H1 (cell line): ENCODE measurements around the gene KCNC3. TPM values are rescaled to one million over a fixed set of nuclear protein-coding genes. Genes with fewer than 3 reads are reported as not detected.

ENCODE experiments used
- CTCF ChIA-PET: fragments of 300-600 bp; sonication (Branson Sonifier 250); formaldehyde crosslinking; loops from one replicate; lab custom pipeline; 2021; ENCODE audit not compliant: partially characterized antibody; lab: Charles Lee
- POLR2A ChIA-PET: fragments of 300-600 bp; sonication (Branson Sonifier 250); formaldehyde crosslinking; loops from one replicate; lab custom pipeline; 2021; ENCODE audit warnings: inconsistent platforms; ENCODE audit not compliant: partially characterized antibody; lab: Charles Lee
- DNase-seq, 2 experiments: peaks; one replicate each; pipeline versions ENCODE4 v3.0.0 to v3.0.0-alpha.2; 2010 to 2022; ENCODE audit warnings: low spot score in 2 of 2, low read depth in 1 of 2, mixed read lengths in 1 of 2
- FAIRE-seq: peaks from 2 replicates; lab custom pipeline; 2011; peaks lifted over from hg19 to GRCh38; lab: Jason Lieb, UNC
- H2AFZ ChIP-seq: 2 replicates; pipeline ENCODE4 v1.8.1; 2012; ENCODE audit warnings: low read length, inconsistent platforms
- H2AK5ac ChIP-seq: 2 replicates; pipeline ENCODE4 v1.6.1; 2013; ENCODE audit warnings: low read depth, low read length
- H2BK120ac ChIP-seq: replicated peaks from 2 replicates; pipeline ENCODE3; 2013; ENCODE audit warnings: low read depth, low read length, inconsistent platforms
- H2BK12ac ChIP-seq: 2 replicates; pipeline ENCODE4 v1.6.1; 2013; ENCODE audit warnings: low read depth, low read length
- H2BK15ac ChIP-seq: 2 replicates; pipeline ENCODE4 v1.6.1; 2013; ENCODE audit warnings: low read length
- H2BK20ac ChIP-seq: 2 replicates; pipeline ENCODE4 v1.6.1; 2013; ENCODE audit warnings: low read length
- H2BK5ac ChIP-seq: 2 replicates; pipeline ENCODE4 v1.6.1; 2013; ENCODE audit warnings: low read depth, low read length
- H3K14ac ChIP-seq: 2 replicates; pipeline ENCODE4 v1.6.1; 2013; ENCODE audit warnings: inconsistent platforms; ENCODE audit not compliant: insufficient read length
- H3K18ac ChIP-seq: 2 replicates; pipeline ENCODE4 v1.6.1; 2013; ENCODE audit warnings: low read length; ENCODE audit errors: extremely low read depth
- H3K23ac ChIP-seq: 2 replicates; pipeline ENCODE4 v1.6.1; 2013; ENCODE audit warnings: inconsistent platforms; ENCODE audit not compliant: insufficient read length
- H3K23me2 ChIP-seq: 2 replicates; pipeline ENCODE4 v1.6.1; 2013; ENCODE audit warnings: low read depth, low read length
- H3K27ac ChIP-seq: 2 replicates; pipeline ENCODE4 v1.6.1; 2011; ENCODE audit warnings: low read depth, low read length, inconsistent platforms
- H3K27me3 ChIP-seq, 4 experiments: replicated peaks in 1 of 4; 1 replicate in 1 of 4; 2 replicates in 3 of 4; pipeline versions ENCODE4 v1.6.1 to v1.8.1; 2011 to 2013; ENCODE audit warnings: low read length in 3 of 4, mild to moderate bottlenecking in 3 of 4, inconsistent platforms in 2 of 4, mixed read lengths in 2 of 4, moderate library complexity in 1 of 4; ENCODE audit not compliant: control insufficient read depth in 3 of 4, insufficient read depth in 3 of 4; ENCODE audit errors: extremely low read depth in 1 of 4
- H3K36me3 ChIP-seq, 4 experiments: 2 replicates each; pipeline versions ENCODE4 v1.6.1 to v1.8.1; 2011 to 2013; ENCODE audit warnings: mild to moderate bottlenecking in 4 of 4, low read length in 3 of 4, moderate library complexity in 2 of 4, control low read depth in 1 of 4, inconsistent platforms in 1 of 4; ENCODE audit not compliant: insufficient read depth in 4 of 4, control insufficient read depth in 2 of 4
- H3K4ac ChIP-seq: replicated peaks from 2 replicates; pipeline ENCODE3; 2013; ENCODE audit warnings: low read length, low read depth, mixed read lengths, inconsistent platforms; ENCODE audit not compliant: insufficient read length
- H3K4me1 ChIP-seq, 4 experiments: replicated peaks in 1 of 4; 1 replicate in 1 of 4; 2 replicates in 3 of 4; pipeline versions ENCODE4 v1.6.1 to v1.8.1; 2011 to 2013; ENCODE audit warnings: low read length in 3 of 4, inconsistent platforms in 2 of 4, mixed read lengths in 1 of 4; ENCODE audit not compliant: insufficient read depth in 4 of 4, control insufficient read depth in 3 of 4
- H3K4me2 ChIP-seq, 2 experiments: 2 replicates each; pipeline versions ENCODE4 v1.6.1 to v1.8.1; 2011 to 2013; ENCODE audit warnings: low read depth in 2 of 2, low read length in 2 of 2, control low read depth in 1 of 2, inconsistent platforms in 1 of 2, mild to moderate bottlenecking in 1 of 2; ENCODE audit not compliant: insufficient read depth in 1 of 2
- H3K4me3 ChIP-seq, 4 experiments: fragments of 200-600, 300-600 bp in 1 of 4; sonication (generic), shearing (Covaris generic), sonication (Bioruptor Twin) in 1 of 4; 2 replicates each; pipeline versions ENCODE4 v1.5.1 to v1.8.1; 2011 to 2016; ENCODE audit warnings: low read length in 4 of 4, low read depth in 3 of 4, control low read depth in 2 of 4, inconsistent platforms in 2 of 4, mild to moderate bottlenecking in 2 of 4, mixed read lengths in 1 of 4, moderate library complexity in 1 of 4; ENCODE audit not compliant: insufficient read depth in 2 of 4; ENCODE audit errors: extremely low read depth in 1 of 4
- H3K56ac ChIP-seq: replicated peaks from 2 replicates; pipeline ENCODE3; 2013; ENCODE audit warnings: low read depth, mild to moderate bottlenecking, mixed read lengths, low read length, inconsistent platforms; ENCODE audit not compliant: insufficient read length
- H3K79me1 ChIP-seq: 2 replicates; pipeline ENCODE4 v1.6.1; 2013; ENCODE audit warnings: low read depth, low read length, control low read depth
- H3K79me2 ChIP-seq, 2 experiments: 2 replicates each; pipeline versions ENCODE4 v1.6.1 to v1.8.1; 2012 to 2013; ENCODE audit warnings: low read length in 2 of 2, mild to moderate bottlenecking in 2 of 2, inconsistent platforms in 1 of 2; ENCODE audit not compliant: insufficient read depth in 2 of 2, control insufficient read depth in 1 of 2
- H3K9ac ChIP-seq, 4 experiments: replicated peaks in 1 of 4; 1 replicate in 1 of 4; 2 replicates in 3 of 4; pipeline versions ENCODE4 v1.6.1 to v1.8.1; 2011 to 2013; ENCODE audit warnings: low read depth in 3 of 4, low read length in 3 of 4, control low read depth in 2 of 4, mild to moderate bottlenecking in 2 of 4, moderate library complexity in 2 of 4, inconsistent platforms in 1 of 4; ENCODE audit errors: extremely low read depth in 1 of 4
- H3K9me3 ChIP-seq, 2 experiments: 2 replicates each; pipeline versions ENCODE4 v1.6.1 to v1.8.1; 2012 to 2013; ENCODE audit warnings: mild to moderate bottlenecking in 2 of 2, moderate library complexity in 2 of 2, control low read depth in 1 of 2, inconsistent platforms in 1 of 2, low read depth in 1 of 2, low read length in 1 of 2, mixed read lengths in 1 of 2; ENCODE audit not compliant: insufficient read depth in 2 of 2
- H4K20me1 ChIP-seq, 2 experiments: replicated peaks in 1 of 2; 2 replicates each; pipeline versions ENCODE3 to v1.8.1; 2011 to 2013; ENCODE audit warnings: inconsistent platforms in 2 of 2, low read length in 2 of 2, mild to moderate bottlenecking in 1 of 2; ENCODE audit not compliant: insufficient read depth in 2 of 2, control insufficient read depth in 1 of 2
- H4K5ac ChIP-seq: 2 replicates; pipeline ENCODE4 v1.6.1; 2013; ENCODE audit warnings: low read length, low read depth, mixed read lengths, inconsistent platforms; ENCODE audit not compliant: insufficient read length
- H4K8ac ChIP-seq: 2 replicates; pipeline ENCODE4 v1.8.0; 2013; ENCODE audit warnings: mild to moderate bottlenecking, moderate library complexity, low read length, inconsistent platforms; ENCODE audit not compliant: insufficient read depth; ENCODE audit errors: extremely low read depth
- H4K91ac ChIP-seq: replicated peaks from 2 replicates; pipeline ENCODE3; 2013; ENCODE audit warnings: low read length, mixed read lengths, inconsistent platforms; ENCODE audit not compliant: insufficient read length
- EZH2 ChIP-seq: fragments of 200-600 bp; sonication (generic); IDR thresholded peaks from 2 replicates; pipeline ENCODE4 v1.7.1; 2012; ENCODE audit warnings: low read depth, mild to moderate bottlenecking, moderate library complexity, low read length, inconsistent platforms; ENCODE audit not compliant: severe bottlenecking
- KDM1A ChIP-seq: fragments of 200-600, 300-600 bp; sonication (generic); IDR thresholded peaks from 2 replicates; pipeline ENCODE4 v1.7.1; 2016; ENCODE audit warnings: mild to moderate bottlenecking, low read length, borderline replicate concordance
- POLR2AphosphoS5 ChIP-seq: IDR thresholded peaks from 2 replicates; pipeline ENCODE4 v1.6.1; 2011; ENCODE audit warnings: low read depth, low read length
- POU5F1 ChIP-seq: IDR thresholded peaks from 2 replicates; pipeline ENCODE4 v1.6.1; 2011; ENCODE audit warnings: low read depth, mild to moderate bottlenecking, low read length, moderate library complexity
- RNF2 ChIP-seq: fragments of 200-900, 300-1000 bp; sonication (generic); IDR thresholded peaks from 2 replicates; pipeline ENCODE4 v1.7.1; 2016; ENCODE audit warnings: borderline replicate concordance, low read depth, mild to moderate bottlenecking, antibody characterized with exemption, low read length; ENCODE audit not compliant: poor library complexity, severe bottlenecking; ENCODE audit errors: missing control alignments
- SUZ12 ChIP-seq: fragments of 200-600 bp; sonication (generic); IDR thresholded peaks from 2 replicates; pipeline ENCODE4 v1.6.1; 2012; ENCODE audit warnings: mild to moderate bottlenecking, inconsistent platforms, low read length, moderate library complexity, mixed read lengths
- WGBS, 2 experiments: shearing (Covaris generic) in 1 of 2; methylation state at CpG; one replicate each; pipeline versions ENCODE4 v1.1.6 to v1.1.7; 2013 to 2015; ENCODE audit warnings: low lambda C conversion rate in 2 of 2, mixed read lengths in 2 of 2, inconsistent platforms in 1 of 2, low coverage in 1 of 2, missing lambda C conversion rate in 1 of 2; ENCODE audit not compliant: insufficient replicate concordance in 2 of 2, insufficient coverage in 1 of 2, insufficient read length in 1 of 2; ENCODE audit errors: extremely low coverage in 1 of 2, missing lambda C conversion rate in 1 of 2; 5-methylcytosine and 5-hydroxymethylcytosine counted together
- polyA plus RNA-seq, 7 experiments: library from polyadenylated mRNA; depleted of rRNA in 3 of 7; stranded (reverse) in 5 of 7; unstranded in 2 of 7; fragments of >200 nt in 5 of 7; fragments of 200-250 nt in 2 of 7; gene quantifications; 1 replicate in 5 of 7; 2 replicates in 1 of 7; 4 replicates in 1 of 7; pipeline versions ENCODE4 v1.2.1 to v1.2.3, GENCODE V29; 2011 to 2013; ENCODE audit warnings: missing spikeins in 2 of 7, mixed read lengths in 2 of 7
- total RNA-seq: library from RNA; stranded (reverse); fragmentation: NEBNext Ultra II Directional; extraction: Animal tissue kit (Norgen Biotek cat#: 25700); gene quantifications from 2 replicates; pipeline ENCODE4 v1.2.1, GENCODE V29; 2021
- TF ChIP-seq, protein P1 (sequence below): IDR thresholded peaks from 2 replicates; pipeline ENCODE4 v1.6.1; 2012; ENCODE audit warnings: inconsistent platforms

KCNC3 gene
- total and polyA plus RNA-seq, 2 of the 8 experiments (the other 6 are each of a cell fraction or from before 2014, with no cell fraction given) = 3.9 to 7.2 TPM

GRCh38 chr19:50280074-50280473 lies 49.1 kb downstream of the KCNC3 start:
- H4K91ac ChIP-seq = no peak overlapping the region
- no peaks in the 10 kb centered on the region for H3K4me1 ChIP-seq
- H3K4me3 ChIP-seq = no peak overlapping the region
- H3K4ac ChIP-seq = no peak overlapping the region
- no peak overlapping the region for H4K5ac ChIP-seq
- H2BK20ac ChIP-seq = no peak overlapping the region
- CTCF ChIA-PET = interaction anchor here (0.6 to 1.9 kb wide), 9 partner anchors 11 to 133 kb away, joined by 3 to 12 read pairs (median 4); no protein-coding TSS in a partner anchor
- POLR2A ChIA-PET = interaction anchor here (1.8 kb wide), 1 partner anchor 11 kb away, joined by 5 read pairs; no protein-coding TSS in a partner anchor
- no peak overlapping the region for H3K9ac ChIP-seq
- no peaks in the 10 kb centered on the region for H3K79me2 ChIP-seq
- H3K4me2 ChIP-seq = no peak overlapping the region
- no peak overlapping the region for H3K23ac ChIP-seq
- TF ChIP-seq EZH2 (no peak), POLR2AphosphoS5 (no peak), SUZ12 (no peak), KDM1A (no peak), POU5F1 (no peak), RNF2 (no peak)
- TF ChIP-seq, protein P1, sequence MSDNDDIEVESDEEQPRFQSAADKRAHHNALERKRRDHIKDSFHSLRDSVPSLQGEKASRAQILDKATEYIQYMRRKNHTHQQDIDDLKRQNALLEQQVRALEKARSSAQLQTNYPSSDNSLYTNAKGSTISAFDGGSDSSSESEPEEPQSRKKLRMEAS = no peak
- TF ChIP-seq, all 59 proteins: peak for 0
- 87% methylated on average over 12 of the region's 14 CpGs; no CpG with 5 or more reads in 1 of the 2 experiments for WGBS, 2 experiments
- Histone ChIP-seq H2BK15ac (no peak overlapping the region), H3K36me3 (peaks cover 0 to 23% (median 9%) of the 10 kb centered on the region in 4 experiments; a peak in 6 of 8 replicates), H3K14ac (no peak overlapping the region), H2AK5ac (no peak overlapping the region), H4K8ac (no peak overlapping the region; the same call in 1 of the 2 replicates), H4K20me1 (peaks cover 0 to 2% of the 10 kb centered on the region in 2 experiments), H3K27me3 (no peaks in the 10 kb centered on the region), H2AFZ (no peak overlapping the region), H3K18ac (no peak overlapping the region), H3K79me1 (no peaks in the 10 kb centered on the region), H2BK120ac (no peak overlapping the region), H3K9me3 (0 out of 4 replicates have a peak, but pooled peaks cover 0 to 2% of the 10 kb centered on the region in 2 experiments), H3K56ac (no peak overlapping the region), H3K27ac (no peak overlapping the region), H2BK12ac (no peak overlapping the region), H3K23me2 (no peaks in the 10 kb centered on the region), H2BK5ac (no peak overlapping the region)
- no peak for FAIRE-seq
- no peak for DNase-seq
